ENCODE results near the gene CPAMD8.

GRCh38 chr19:16903347-16903746 is 123.3 kb downstream of the CPAMD8 start:
- no peak for TF ChIP-seq CTCF (IDR thresholded peaks at IDR 0.05)
- TF ChIP-seq POLR2A (IDR thresholded peaks at IDR 0.05): no peak

Data from heart left ventricle (tissue), 13 donors.